ENCODE data around the gene DPP8.

The DPP8 gene

DNA sequence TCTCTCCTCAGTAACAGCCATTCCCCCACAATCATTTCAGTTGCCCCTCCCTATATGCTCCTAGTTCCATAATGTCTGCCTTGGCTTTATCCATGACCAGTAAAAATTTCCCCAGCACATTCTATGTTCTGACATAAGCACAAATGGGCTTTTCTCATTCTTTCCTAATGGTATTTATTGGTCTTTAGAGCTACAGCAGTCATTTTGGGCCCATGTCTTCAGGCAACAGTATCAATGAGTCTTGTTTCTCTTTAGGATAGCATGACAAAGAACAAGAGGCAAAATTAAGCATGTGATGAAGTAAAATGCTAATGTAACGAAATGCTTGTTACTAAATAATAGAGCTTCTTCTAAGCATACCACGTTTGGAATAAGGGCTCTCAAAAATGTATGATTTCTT lies 8.2 kb downstream of the DPP8 start:
- H3K36me3 ChIP-seq (ENCODE audit: control insufficient read depth in 2 of 2, insufficient read depth in 1 of 2, low read length in 2 of 2): peaks cover 58 to 66% of the 10 kb centered on the region in 2 experiments
- TF ChIP-seq ZNF23 (tag by site-specific recombination; IDR thresholded peaks at IDR 0.05; ENCODE audit: borderline replicate concordance): no peak
- no peak for TF ChIP-seq ZNF114 (tag by site-specific recombination; IDR thresholded peaks at IDR 0.05)
- no peak for TF ChIP-seq ZFP41 (tag by site-specific recombination; IDR thresholded peaks at IDR 0.05; ENCODE audit: borderline replicate concordance)
- TF ChIP-seq ZNF426 (tag by site-specific recombination; IDR thresholded peaks at IDR 0.05): no peak
- no peak for TF ChIP-seq ZNF658 (tag by site-specific recombination; IDR thresholded peaks at IDR 0.05)
- no peak for TF ChIP-seq ZNF830 (tag by site-specific recombination; IDR thresholded peaks at IDR 0.05; ENCODE audit: low read depth)
- no peak for TF ChIP-seq ZNF624 (tag by site-specific recombination; IDR thresholded peaks at IDR 0.05)
- TF ChIP-seq, protein P1, sequence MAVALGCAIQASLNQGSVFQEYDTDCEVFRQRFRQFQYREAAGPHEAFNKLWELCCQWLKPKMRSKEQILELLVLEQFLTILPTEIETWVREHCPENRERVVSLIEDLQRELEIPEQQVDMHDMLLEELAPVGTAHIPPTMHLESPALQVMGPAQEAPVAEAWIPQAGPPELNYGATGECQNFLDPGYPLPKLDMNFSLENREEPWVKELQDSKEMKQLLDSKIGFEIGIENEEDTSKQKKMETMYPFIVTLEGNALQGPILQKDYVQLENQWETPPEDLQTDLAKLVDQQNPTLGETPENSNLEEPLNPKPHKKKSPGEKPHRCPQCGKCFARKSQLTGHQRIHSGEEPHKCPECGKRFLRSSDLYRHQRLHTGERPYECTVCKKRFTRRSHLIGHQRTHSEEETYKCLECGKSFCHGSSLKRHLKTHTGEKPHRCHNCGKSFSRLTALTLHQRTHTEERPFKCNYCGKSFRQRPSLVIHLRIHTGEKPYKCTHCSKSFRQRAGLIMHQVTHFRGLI (tag by site-specific recombination; IDR thresholded peaks at IDR 0.05): no peak
- H3K9me3 ChIP-seq (ENCODE audit: control insufficient read depth, insufficient read depth, low read depth, low read length): no peaks in the 10 kb centered on the region
- peaks cover 6% of the 10 kb centered on the region for H3K4me1 ChIP-seq (ENCODE audit: control insufficient read depth, insufficient read depth, low read length)
- POLR2A ChIA-PET: no interaction called here
- no peak overlapping the region for H3K4me3 ChIP-seq (ENCODE audit: low read depth, low read length)
- CTCF ChIA-PET: interaction anchor here (0.7 kb wide), 1 partner anchor 397 kb away, joined by 3 read pairs; no protein-coding TSS in a partner anchor
- H3K27ac ChIP-seq (ENCODE audit: extremely low read depth, low read depth, low read length): no peak overlapping the region

DNA sequence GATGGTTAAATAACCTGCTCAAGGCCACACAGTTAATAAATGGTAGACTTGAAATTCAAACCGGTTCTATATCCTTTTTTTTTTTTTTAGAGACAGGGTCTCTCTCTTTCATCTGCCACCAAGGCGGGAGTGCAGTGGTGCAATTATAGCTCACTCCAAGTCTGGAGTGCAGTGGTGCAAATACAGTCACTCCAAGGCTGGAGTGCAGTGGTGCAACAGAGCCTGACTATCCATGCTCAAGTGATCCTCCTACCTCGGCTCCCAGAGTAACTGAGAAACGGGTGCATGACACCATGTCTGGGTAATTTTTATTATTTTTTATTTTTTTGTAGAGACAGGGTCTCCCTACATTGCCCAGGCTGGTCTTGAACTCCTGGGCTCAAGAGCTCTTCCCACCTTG lies 23.4 kb downstream of the DPP8 start:
- Histone ChIP-seq H3K4me1 (ENCODE audit: control insufficient read depth, insufficient read depth, low read length) (no peaks in the 10 kb centered on the region), H3K9me3 (ENCODE audit: control insufficient read depth, insufficient read depth, low read depth, low read length) (no peaks in the 10 kb centered on the region), H3K36me3 (ENCODE audit: control insufficient read depth in 2 of 2, insufficient read depth in 1 of 2, low read length in 2 of 2) (peaks cover 59 to 83% of the 10 kb centered on the region in 2 experiments), H3K27ac (ENCODE audit: extremely low read depth, low read depth, low read length) (no peak overlapping the region), H3K4me3 (ENCODE audit: low read depth, low read length) (no peak overlapping the region)
- CTCF ChIA-PET: interaction anchor here (1.2 to 1.3 kb wide), 2 partner anchors 93 to 109 kb away, joined by 4 to 5 read pairs; no protein-coding TSS in a partner anchor
- POLR2A ChIA-PET: interaction anchor here (0.6 kb wide), 1 partner anchor 640 kb away, joined by 3 read pairs; no protein-coding TSS in a partner anchor
- TF ChIP-seq ZNF426 (tag by site-specific recombination; IDR thresholded peaks at IDR 0.05) (no peak), ZNF394 (tag by site-specific recombination; IDR thresholded peaks at IDR 0.05; ENCODE audit: borderline replicate concordance) (no peak), ZNF114 (tag by site-specific recombination; IDR thresholded peaks at IDR 0.05) (no peak), ZNF544 (tag by site-specific recombination; IDR thresholded peaks at IDR 0.05) (no peak), ZNF354C (tag by site-specific recombination; IDR thresholded peaks at IDR 0.05; ENCODE audit: borderline replicate concordance, low read depth) (no peak), ZIC2 (tag by site-specific recombination; IDR thresholded peaks at IDR 0.05) (no peak), SCRT2 (tag by site-specific recombination; IDR thresholded peaks at IDR 0.05) (no peak), ZNF621 (tag by site-specific recombination; IDR thresholded peaks at IDR 0.05) (no peak), GLI4 (tag by site-specific recombination; IDR thresholded peaks at IDR 0.05) (no peak), ZNF48 (tag by site-specific recombination; IDR thresholded peaks at IDR 0.05) (no peak), ZBTB48 (tag by site-specific recombination; IDR thresholded peaks at IDR 0.05) (no peak), ZNF292 (tag by site-specific recombination; IDR thresholded peaks at IDR 0.05; ENCODE audit: borderline replicate concordance, low read depth) (no peak), ZNF239 (tag by site-specific recombination; IDR thresholded peaks at IDR 0.05) (no peak), SCRT1 (tag by site-specific recombination; IDR thresholded peaks at IDR 0.05; ENCODE audit: borderline replicate concordance) (no peak), MEIS1 (CRISPR knock-in tag; IDR thresholded peaks at IDR 0.05; ENCODE audit: borderline replicate concordance) (no peak), ZNF555 (tag by site-specific recombination; conservative IDR thresholded peaks at IDR 0.05) (no peak)
- TF ChIP-seq, protein P2, sequence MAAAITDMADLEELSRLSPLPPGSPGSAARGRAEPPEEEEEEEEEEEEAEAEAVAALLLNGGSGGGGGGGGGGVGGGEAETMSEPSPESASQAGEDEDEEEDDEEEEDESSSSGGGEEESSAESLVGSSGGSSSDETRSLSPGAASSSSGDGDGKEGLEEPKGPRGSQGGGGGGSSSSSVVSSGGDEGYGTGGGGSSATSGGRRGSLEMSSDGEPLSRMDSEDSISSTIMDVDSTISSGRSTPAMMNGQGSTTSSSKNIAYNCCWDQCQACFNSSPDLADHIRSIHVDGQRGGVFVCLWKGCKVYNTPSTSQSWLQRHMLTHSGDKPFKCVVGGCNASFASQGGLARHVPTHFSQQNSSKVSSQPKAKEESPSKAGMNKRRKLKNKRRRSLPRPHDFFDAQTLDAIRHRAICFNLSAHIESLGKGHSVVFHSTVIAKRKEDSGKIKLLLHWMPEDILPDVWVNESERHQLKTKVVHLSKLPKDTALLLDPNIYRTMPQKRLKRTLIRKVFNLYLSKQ (tag by site-specific recombination; IDR thresholded peaks at IDR 0.05; ENCODE audit: borderline replicate concordance): no peak
- TF ChIP-seq, protein P3, sequence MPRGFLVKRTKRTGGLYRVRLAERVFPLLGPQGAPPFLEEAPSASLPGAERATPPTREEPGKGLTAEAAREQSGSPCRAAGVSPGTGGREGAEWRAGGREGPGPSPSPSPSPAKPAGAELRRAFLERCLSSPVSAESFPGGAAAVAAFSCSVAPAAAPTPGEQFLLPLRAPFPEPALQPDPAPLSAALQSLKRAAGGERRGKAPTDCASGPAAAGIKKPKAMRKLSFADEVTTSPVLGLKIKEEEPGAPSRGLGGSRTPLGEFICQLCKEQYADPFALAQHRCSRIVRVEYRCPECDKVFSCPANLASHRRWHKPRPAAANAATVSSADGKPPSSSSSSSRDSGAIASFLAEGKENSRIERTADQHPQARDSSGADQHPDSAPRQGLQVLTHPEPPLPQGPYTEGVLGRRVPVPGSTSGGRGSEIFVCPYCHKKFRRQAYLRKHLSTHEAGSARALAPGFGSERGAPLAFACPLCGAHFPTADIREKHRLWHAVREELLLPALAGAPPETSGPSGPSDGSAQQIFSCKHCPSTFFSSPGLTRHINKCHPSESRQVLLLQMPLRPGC (tag by site-specific recombination; IDR thresholded peaks at IDR 0.05): no peak
- TF ChIP-seq, protein P4, sequence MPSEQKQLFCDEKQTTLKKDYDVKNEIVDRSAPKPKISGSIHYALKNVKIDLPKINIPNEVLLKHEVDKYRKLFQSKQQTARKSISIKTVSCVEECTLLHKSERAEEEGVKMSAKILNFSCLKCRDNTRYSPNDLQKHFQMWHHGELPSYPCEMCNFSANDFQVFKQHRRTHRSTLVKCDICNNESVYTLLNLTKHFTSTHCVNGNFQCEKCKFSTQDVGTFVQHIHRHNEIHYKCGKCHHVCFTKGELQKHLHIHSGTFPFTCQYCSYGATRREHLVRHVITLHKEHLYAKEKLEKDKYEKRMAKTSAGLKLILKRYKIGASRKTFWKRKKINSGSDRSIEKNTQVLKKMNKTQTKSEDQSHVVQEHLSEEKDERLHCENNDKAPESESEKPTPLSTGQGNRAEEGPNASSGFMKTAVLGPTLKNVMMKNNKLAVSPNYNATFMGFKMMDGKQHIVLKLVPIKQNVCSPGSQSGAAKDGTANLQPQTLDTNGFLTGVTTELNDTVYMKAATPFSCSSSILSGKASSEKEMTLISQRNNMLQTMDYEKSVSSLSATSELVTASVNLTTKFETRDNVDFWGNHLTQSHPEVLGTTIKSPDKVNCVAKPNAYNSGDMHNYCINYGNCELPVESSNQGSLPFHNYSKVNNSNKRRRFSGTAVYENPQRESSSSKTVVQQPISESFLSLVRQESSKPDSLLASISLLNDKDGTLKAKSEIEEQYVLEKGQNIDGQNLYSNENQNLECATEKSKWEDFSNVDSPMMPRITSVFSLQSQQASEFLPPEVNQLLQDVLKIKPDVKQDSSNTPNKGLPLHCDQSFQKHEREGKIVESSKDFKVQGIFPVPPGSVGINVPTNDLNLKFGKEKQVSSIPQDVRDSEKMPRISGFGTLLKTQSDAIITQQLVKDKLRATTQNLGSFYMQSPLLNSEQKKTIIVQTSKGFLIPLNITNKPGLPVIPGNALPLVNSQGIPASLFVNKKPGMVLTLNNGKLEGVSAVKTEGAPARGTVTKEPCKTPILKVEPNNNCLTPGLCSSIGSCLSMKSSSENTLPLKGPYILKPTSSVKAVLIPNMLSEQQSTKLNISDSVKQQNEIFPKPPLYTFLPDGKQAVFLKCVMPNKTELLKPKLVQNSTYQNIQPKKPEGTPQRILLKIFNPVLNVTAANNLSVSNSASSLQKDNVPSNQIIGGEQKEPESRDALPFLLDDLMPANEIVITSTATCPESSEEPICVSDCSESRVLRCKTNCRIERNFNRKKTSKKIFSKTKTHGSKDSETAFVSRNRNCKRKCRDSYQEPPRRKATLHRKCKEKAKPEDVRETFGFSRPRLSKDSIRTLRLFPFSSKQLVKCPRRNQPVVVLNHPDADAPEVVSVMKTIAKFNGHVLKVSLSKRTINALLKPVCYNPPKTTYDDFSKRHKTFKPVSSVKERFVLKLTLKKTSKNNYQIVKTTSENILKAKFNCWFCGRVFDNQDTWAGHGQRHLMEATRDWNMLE (tag by site-specific recombination; conservative IDR thresholded peaks at IDR 0.05; ENCODE audit: low read depth): no peak
